SK-N-MC (cell line): ENCODE results near the gene EIF6.

Experiments
- EZH2 ChIP-seq: fragments of 200-600 bp; sonication (generic); IDR thresholded peaks from one replicate; pipeline ENCODE4 v1.6.1; 2017; ENCODE audit warnings: antibody characterized with exemption
- FOXP2 ChIP-seq: optimal IDR thresholded peaks from 2 replicates; pipeline ENCODE3; 2011; ENCODE audit warnings: mild to moderate bottlenecking, moderate library complexity; ENCODE audit not compliant: insufficient read depth; ENCODE audit errors: extremely low read length, control extremely low read depth
- POLR2AphosphoS5 ChIP-seq: IDR thresholded peaks from 2 replicates; pipeline ENCODE4 v1.6.1; 2012; ENCODE audit warnings: mild to moderate bottlenecking, low read depth, low read length, borderline replicate concordance

GRCh38 chr20:35301426-35301825 is 16.9 kb upstream of the EIF6 start:
- TF ChIP-seq EZH2 = no peak
- no peak for TF ChIP-seq POLR2AphosphoS5
- TF ChIP-seq FOXP2 = no peak
